SK-N-SH (cell line): ENCODE data around the gene TBL3. TPM values are rescaled to one million over a fixed set of nuclear protein-coding genes. Genes with fewer than 3 reads are reported as not detected.

Experiments
- CTCF ChIA-PET: fragments of 300-600, 350-600 bp; formaldehyde crosslinking; extraction: SDS; loops from one replicate; lab custom pipeline; 2021; lab: Yijun Ruan, JAX
- POLR2A ChIA-PET: fragments of 350-600 bp; sonication (Branson Sonifier 250); formaldehyde crosslinking; extraction: SDS; loops from one replicate; lab custom pipeline; 2020; ENCODE audit warnings: antibody characterized with exemption, inconsistent platforms; lab: Yijun Ruan, JAX
- DNase-seq: peaks from one replicate; pipeline ENCODE4 v3.0.0; 2012
- H2AFZ ChIP-seq: fragments of 200-600 bp; sonication (generic); 2 replicates; pipeline ENCODE4 v1.8.1; 2016; ENCODE audit warnings: antibody characterized with exemption, mild to moderate bottlenecking, low read depth
- H3F3A ChIP-seq: fragments of 200-600 bp; sonication (generic); replicated peaks from 2 replicates; pipeline ENCODE3; 2016; ENCODE audit warnings: antibody characterized with exemption, mild to moderate bottlenecking; ENCODE audit not compliant: insufficient read depth
- H3K27ac ChIP-seq, 2 experiments: fragments of 200-500 bp in 1 of 2; fragments of 200-600 bp in 1 of 2; sonication (Bioruptor generic) in 1 of 2; sonication (generic), shearing (Covaris generic) in 1 of 2; 2 replicates each; pipeline versions ENCODE4 v1.5.1 to v1.6.1; 2014 to 2016; ENCODE audit warnings: low read depth in 2 of 2, inconsistent platforms in 1 of 2, low read length in 1 of 2, mild to moderate bottlenecking in 1 of 2, mixed read lengths in 1 of 2
- H3K27me3 ChIP-seq: fragments of 200-600 bp; sonication (generic), shearing (Covaris generic); 2 replicates; pipeline ENCODE4 v1.6.1; 2016; ENCODE audit warnings: mixed run types; ENCODE audit not compliant: insufficient read depth
- H3K36me3 ChIP-seq, 2 experiments: fragments of 200-500 bp in 1 of 2; fragments of 200-600 bp in 1 of 2; sonication (Bioruptor generic) in 1 of 2; sonication (generic) in 1 of 2; replicated peaks in 1 of 2; 2 replicates each; pipeline versions ENCODE3 to v1.5.1; 2014 to 2016; ENCODE audit warnings: low read length in 1 of 2, mild to moderate bottlenecking in 1 of 2; ENCODE audit not compliant: insufficient read depth in 2 of 2, control insufficient read depth in 1 of 2
- H3K4me1 ChIP-seq, 2 experiments: fragments of 200-500 bp in 1 of 2; fragments of 200-600 bp in 1 of 2; sonication (Bioruptor generic) in 1 of 2; sonication (generic), shearing (Covaris generic) in 1 of 2; 2 replicates each; pipeline versions ENCODE4 v1.5.1 to v1.6.1; 2014 to 2016; ENCODE audit warnings: low read depth in 1 of 2, low read length in 1 of 2, mixed run types in 1 of 2; ENCODE audit not compliant: insufficient read depth in 2 of 2, control insufficient read depth in 1 of 2
- H3K4me2 ChIP-seq: fragments of 200-600 bp; sonication (generic), shearing (Covaris generic); 2 replicates; pipeline ENCODE4 v1.6.1; 2017; ENCODE audit warnings: mixed run types
- H3K4me3 ChIP-seq, 2 experiments: fragments of 200-500 bp in 1 of 2; fragments of 200-600 bp in 1 of 2; sonication (Bioruptor generic) in 1 of 2; sonication (generic), shearing (Covaris generic) in 1 of 2; 2 replicates each; pipeline versions ENCODE4 v1.5.1 to v1.8.1; 2014 to 2016; ENCODE audit warnings: low read depth in 2 of 2, inconsistent platforms in 1 of 2, low read length in 1 of 2, mild to moderate bottlenecking in 1 of 2, mixed read lengths in 1 of 2, moderate library complexity in 1 of 2
- H3K79me2 ChIP-seq: fragments of 200-600 bp; sonication (generic); 2 replicates; pipeline ENCODE4 v1.8.1; 2017; ENCODE audit warnings: mild to moderate bottlenecking; ENCODE audit not compliant: insufficient read depth
- H3K9ac ChIP-seq: fragments of 200-600 bp; sonication (generic); 2 replicates; pipeline ENCODE4 v1.6.1; 2017; ENCODE audit warnings: mixed run types
- H3K9me2 ChIP-seq: fragments of 200-600 bp; sonication (generic); 2 replicates; pipeline ENCODE4 v1.6.1; 2017; ENCODE audit warnings: mixed run types
- H3K9me3 ChIP-seq: fragments of 200-600 bp; sonication (generic); 2 replicates; pipeline ENCODE4 v1.6.1; 2017; ENCODE audit warnings: mixed run types, mild to moderate bottlenecking, moderate library complexity
- H4K20me1 ChIP-seq: fragments of 200-600 bp; sonication (generic); 2 replicates; pipeline ENCODE4 v1.6.1; 2017; ENCODE audit warnings: mild to moderate bottlenecking, mixed run types; ENCODE audit not compliant: insufficient read depth
- CTCF ChIP-seq: fragments of 200-600 bp; sonication (generic); IDR thresholded peaks from 2 replicates; pipeline ENCODE4 v1.6.1; 2017; ENCODE audit warnings: antibody characterized with exemption, mild to moderate bottlenecking, moderate library complexity
- ELF1 ChIP-seq: IDR thresholded peaks from 2 replicates; pipeline ENCODE4 v1.4.0; 2012
- EP300 ChIP-seq, 2 experiments: IDR thresholded peaks; 2 replicates each; pipeline versions ENCODE4 v1.4.0 to v1.6.1; 2012; ENCODE audit warnings: borderline replicate concordance in 1 of 2, low read depth in 1 of 2, low read length in 1 of 2
- EZH2phosphoT487 ChIP-seq: fragments of 200-600 bp; sonication (generic); IDR thresholded peaks from 2 replicates; pipeline ENCODE4 v1.6.1; 2017; ENCODE audit warnings: low read depth, mixed run types, mild to moderate bottlenecking, antibody characterized with exemption, moderate library complexity, borderline replicate concordance
- FOXJ3 ChIP-seq: sonication (generic); formaldehyde crosslinking; IDR thresholded peaks from 2 replicates; pipeline ENCODE4 v1.5.1; 2020; ENCODE audit warnings: mild to moderate bottlenecking, missing genetic modification reagents
- JUND ChIP-seq: IDR thresholded peaks from 2 replicates; pipeline ENCODE4 v1.4.0; 2012
- MEF2A ChIP-seq: IDR thresholded peaks from 2 replicates; pipeline ENCODE4 v1.4.0; 2012; ENCODE audit warnings: low read depth, borderline replicate concordance
- NFIC ChIP-seq: IDR thresholded peaks from 2 replicates; pipeline ENCODE4 v1.4.0; 2012; ENCODE audit warnings: borderline replicate concordance
- NRF1 ChIP-seq: IDR thresholded peaks from 2 replicates; pipeline ENCODE4 v1.6.1; 2012; ENCODE audit warnings: low read depth, mild to moderate bottlenecking, low read length
- PBX3 ChIP-seq: IDR thresholded peaks from 2 replicates; pipeline ENCODE4; 2012
- RCOR1 ChIP-seq: fragments of 150-350 bp; IDR thresholded peaks from 2 replicates; pipeline ENCODE4 v1.6.1; 2017; ENCODE audit warnings: antibody characterized with exemption, low read length
- RFX5 ChIP-seq: IDR thresholded peaks from 2 replicates; pipeline ENCODE4 v1.6.1; 2012; ENCODE audit warnings: mild to moderate bottlenecking, improper control_type of control experiment, low read length
- SIN3A ChIP-seq: IDR thresholded peaks from 2 replicates; pipeline ENCODE4 v1.6.1; 2012; ENCODE audit warnings: low read depth, mild to moderate bottlenecking, low read length, moderate library complexity, borderline replicate concordance
- SMC3 ChIP-seq: IDR thresholded peaks from 2 replicates; pipeline ENCODE4 v1.6.1; 2012; ENCODE audit warnings: low read depth, low read length, improper control_type of control experiment
- TAF1 ChIP-seq: IDR thresholded peaks from 2 replicates; pipeline ENCODE4 v1.6.1; 2012; ENCODE audit warnings: low read depth, mild to moderate bottlenecking, low read length, moderate library complexity, borderline replicate concordance
- USF2 ChIP-seq: fragments of 150-350 bp; IDR thresholded peaks from 2 replicates; pipeline ENCODE4 v1.6.1; 2017; ENCODE audit warnings: antibody characterized with exemption, low read length, low read depth, borderline replicate concordance
- YY1 ChIP-seq: IDR thresholded peaks from 2 replicates; pipeline ENCODE4 v1.4.0; 2012; ENCODE audit warnings: low read depth, mild to moderate bottlenecking
- WGBS: methylation state at CpG from one replicate; pipeline ENCODE4 v1.1.6; 2017; ENCODE audit warnings: low lambda C conversion rate; 5-methylcytosine and 5-hydroxymethylcytosine counted together
- polyA plus RNA-seq, 3 experiments: library from polyadenylated mRNA; depleted of rRNA; stranded (reverse); fragments of >200 nt; gene quantifications; 2 replicates each; pipeline ENCODE4 v1.2.3, GENCODE V29; 2012

Gene TBL3
- polyA plus RNA-seq, 1 of the 3 experiments (the other 2 are of a cell fraction) = 37.1 TPM

DNA sequence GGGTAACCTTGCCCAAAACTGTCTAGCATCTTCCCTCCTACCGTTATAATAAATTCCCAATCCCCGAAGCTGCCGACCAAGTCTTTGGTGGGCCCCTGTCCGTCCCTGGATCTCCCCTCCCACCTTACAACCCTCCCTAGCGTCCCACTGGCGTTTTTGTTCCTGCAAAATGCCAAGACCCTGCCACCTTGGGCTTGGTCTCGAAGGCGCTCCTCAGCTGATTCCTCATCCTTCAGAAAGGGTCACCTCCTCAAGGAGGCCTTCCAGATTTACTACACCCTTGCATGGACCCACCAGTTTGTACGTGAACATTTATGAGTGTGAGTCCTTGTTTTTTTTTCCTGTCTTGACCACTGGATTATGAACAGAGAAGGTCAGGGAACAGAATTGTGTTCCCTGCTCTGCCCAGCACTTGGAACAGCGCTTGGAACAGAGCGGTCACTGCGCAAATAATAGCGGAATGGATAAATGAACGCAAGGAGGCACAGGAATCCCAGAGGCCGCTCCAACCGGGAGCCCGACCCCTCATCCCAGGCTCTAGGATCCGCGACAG lies 11.2 kb downstream of the TBL3 start:
- Histone ChIP-seq H3K9me3 (no peaks in the 10 kb centered on the region), H2AFZ (0 out of 2 replicates have a peak overlapping the region, but pooled peaks have one; percentile 81), H3K4me2 (peak overlapping the region; percentile 99), H3K27me3 (no peaks in the 10 kb centered on the region), H3K36me3 (peaks cover 5 to 21% of the 10 kb centered on the region in 2 experiments), H3F3A (peaks cover 15% of the 10 kb centered on the region), H3K79me2 (peaks cover 19% of the 10 kb centered on the region; the same call in 1 of the 2 replicates), H3K9me2 (no peaks in the 10 kb centered on the region), H3K4me3 (peak overlapping the region; percentile 77 to 80), H3K9ac (peak overlapping the region; percentile 67; the same call in 1 of the 2 replicates), H3K4me1 (peaks cover 8 to 20% of the 10 kb centered on the region in 2 experiments; a peak in 2 of 4 replicates), H4K20me1 (no peaks in the 10 kb centered on the region), H3K27ac (peak overlapping the region in 1 of 2 experiments; percentile 95; a peak in 3 of 4 replicates)
- TF ChIP-seq SMC3 (no peak), PBX3 (peak; percentile 3; the same call in 1 of the 2 replicates)
- ChIA-PET POLR2A (interaction anchor here (0.7 to 1.7 kb wide), 2 partner anchors 18 to 199 kb away, joined by 3 to 9 read pairs; partner anchors contain the start of gene RPS2), CTCF (interaction anchor here (0.6 to 3.3 kb wide), 10 partner anchors 11 to 158 kb away, joined by 3 to 19 read pairs (median 3); partner anchors contain the start of genes RPS2 and TBL3)
- DNase-seq = no peak
- WGBS = 32% methylated on average over 14 of the region's 19 CpGs

DNA sequence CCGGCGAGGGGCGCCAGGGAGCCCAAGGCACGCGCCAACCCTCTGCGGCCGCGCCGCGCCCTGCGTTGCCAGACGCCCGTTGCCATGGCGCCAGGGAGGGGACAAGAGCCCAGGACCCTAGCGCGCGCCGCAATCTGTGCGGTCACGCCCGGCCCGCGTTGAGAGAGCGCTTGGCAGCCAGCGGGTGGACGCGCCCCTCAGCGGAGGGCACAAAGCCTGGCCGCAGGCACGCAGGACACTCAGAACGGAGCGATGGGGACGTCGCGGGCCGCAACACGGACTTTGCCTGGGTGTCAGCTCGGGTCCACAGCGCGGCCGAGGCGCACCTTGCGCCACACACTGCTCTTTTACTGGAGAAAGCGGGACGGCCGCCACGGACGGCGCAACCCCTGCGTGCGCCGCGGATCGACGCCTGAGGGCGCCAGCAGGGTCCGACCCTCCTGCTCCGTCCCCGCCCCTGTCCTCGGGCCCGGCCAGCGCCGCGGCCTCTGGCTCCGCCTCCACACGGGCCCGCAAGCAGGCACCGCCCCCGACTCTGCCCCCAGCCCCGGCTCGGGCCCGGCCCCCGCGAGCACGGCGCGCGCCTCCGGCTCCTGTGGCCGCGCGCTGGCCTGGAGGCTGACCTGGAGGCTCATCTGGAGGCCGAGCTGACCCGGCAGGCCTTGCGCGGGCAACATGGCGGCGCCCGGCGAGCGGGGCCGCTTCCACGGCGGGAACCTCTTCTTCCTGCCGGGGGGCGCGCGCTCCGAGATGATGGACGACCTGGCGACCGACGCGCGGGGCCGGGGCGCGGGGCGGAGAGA lies 11.9 kb downstream of the TBL3 start, which contains the start of gene GFER:
TSS of gene GFER (plus strand) at position 650 of the 803 bp plus-strand sequence. CDS start at position 676, 26 bp downstream.
- Histone ChIP-seq H3K27me3 (no peaks in the 10 kb centered on the region), H3K9me2 (no peaks in the 10 kb centered on the region), H3F3A (peaks cover 15% of the 10 kb centered on the region), H3K4me2 (peak within 1 kb of the TSS; percentile 99), H3K9ac (peak within 1 kb of the TSS; percentile 85), H3K4me1 (peaks cover 8 to 21% of the 10 kb centered on the region in 2 experiments; a peak in 2 of 4 replicates), H3K9me3 (no peaks in the 10 kb centered on the region), H3K4me3 (peak within 1 kb of the TSS; percentile 77 to 80), H3K36me3 (peaks cover 5 to 14% of the 10 kb centered on the region in 2 experiments), H3K27ac (peak within 1 kb of the TSS; percentile 66 to 95), H2AFZ (peak within 1 kb of the TSS; percentile 81; the same call in 1 of the 2 replicates), H4K20me1 (no peaks in the 10 kb centered on the region), H3K79me2 (peaks cover 19% of the 10 kb centered on the region; the same call in 1 of the 2 replicates)
- ChIA-PET CTCF (interaction anchor here (0.6 to 12.9 kb wide), 8 partner anchors 12 to 1089 kb away, joined by 3 to 108 read pairs (median 4); partner anchors contain the start of genes RPS2 and TBL3), POLR2A (interaction anchor here (0.6 to 1.8 kb wide), 3 partner anchors 12 to 19 kb away, joined by 3 to 9 read pairs (median 8); partner anchors contain the start of genes RPS2 and TBL3)
- 4% methylated on average over 29 of the region's 109 CpGs for WGBS
- peak; percentile 99 for DNase-seq
- no peak for TF ChIP-seq EZH2phosphoT487
- no peak for TF ChIP-seq MEF2A
- TF ChIP-seq ELF1 = no peak
- no peak for TF ChIP-seq NFIC
- peak; percentile 81 for TF ChIP-seq TAF1
- no peak; the same call in 1 of the 2 replicates for TF ChIP-seq RCOR1
- no peak for TF ChIP-seq EP300 (IDR thresholded peaks at IDR 0.05; ENCODE audit: borderline replicate concordance in 1 of 2, low read depth in 1 of 2, low read length in 1 of 2)
- peak; percentile 94 for TF ChIP-seq YY1
- no peak for TF ChIP-seq USF2
- no peak for TF ChIP-seq JUND
- TF ChIP-seq NRF1 = 0 out of 2 replicates have a peak, but pooled peaks have one; percentile 14
- peak; percentile 11; the same call in 1 of the 2 replicates for TF ChIP-seq SMC3
- no peak for TF ChIP-seq FOXJ3
- TF ChIP-seq PBX3 = no peak
- TF ChIP-seq SIN3A = peak; percentile 73; the same call in 1 of the 2 replicates
- TF ChIP-seq CTCF = peak; percentile 50
- no peak for TF ChIP-seq RFX5
